NCI-H345 (cell line): ENCODE data around the gene CDK9.
"Not testable (repeated sequence)": the region's sequence is repeated elsewhere in the genome, so short reads cannot be mapped to it uniquely, and the experiment has no call there.

Experiments
- DNase-seq: peaks from one replicate; lab custom pipeline; 2025; lab: John Stamatoyannopoulos, UW

The CDK9 gene

GRCh38 chr9:127780126-127780885, 5.5 kb upstream of the CDK9 start:
- no peak for DNase-seq

DNA sequence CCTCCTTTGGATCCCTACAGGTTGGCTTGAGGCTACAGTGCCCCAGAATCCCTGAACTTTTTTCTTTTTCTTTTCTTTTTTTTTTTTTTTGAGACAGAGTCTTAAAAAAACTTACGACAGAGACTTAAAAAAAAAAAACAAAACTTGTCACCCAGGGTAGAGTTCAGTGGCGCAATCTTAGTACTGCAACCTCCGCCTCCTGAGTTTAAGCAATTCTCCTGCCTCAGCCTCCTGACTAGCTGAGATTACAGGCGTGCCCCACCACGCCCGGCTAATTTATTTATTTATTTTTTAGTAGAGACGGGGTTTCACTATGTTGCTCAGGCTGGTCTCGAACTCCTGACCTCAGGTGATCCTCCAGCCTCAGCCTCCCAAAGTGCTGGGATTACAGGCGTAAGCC, 4.9 kb upstream of the CDK9 start:
- DNase-seq: not testable (repeated sequence)

GRCh38 chr9:127781806-127782205, 4.0 kb upstream of the CDK9 start:
- DNase-seq: no peak

DNA sequence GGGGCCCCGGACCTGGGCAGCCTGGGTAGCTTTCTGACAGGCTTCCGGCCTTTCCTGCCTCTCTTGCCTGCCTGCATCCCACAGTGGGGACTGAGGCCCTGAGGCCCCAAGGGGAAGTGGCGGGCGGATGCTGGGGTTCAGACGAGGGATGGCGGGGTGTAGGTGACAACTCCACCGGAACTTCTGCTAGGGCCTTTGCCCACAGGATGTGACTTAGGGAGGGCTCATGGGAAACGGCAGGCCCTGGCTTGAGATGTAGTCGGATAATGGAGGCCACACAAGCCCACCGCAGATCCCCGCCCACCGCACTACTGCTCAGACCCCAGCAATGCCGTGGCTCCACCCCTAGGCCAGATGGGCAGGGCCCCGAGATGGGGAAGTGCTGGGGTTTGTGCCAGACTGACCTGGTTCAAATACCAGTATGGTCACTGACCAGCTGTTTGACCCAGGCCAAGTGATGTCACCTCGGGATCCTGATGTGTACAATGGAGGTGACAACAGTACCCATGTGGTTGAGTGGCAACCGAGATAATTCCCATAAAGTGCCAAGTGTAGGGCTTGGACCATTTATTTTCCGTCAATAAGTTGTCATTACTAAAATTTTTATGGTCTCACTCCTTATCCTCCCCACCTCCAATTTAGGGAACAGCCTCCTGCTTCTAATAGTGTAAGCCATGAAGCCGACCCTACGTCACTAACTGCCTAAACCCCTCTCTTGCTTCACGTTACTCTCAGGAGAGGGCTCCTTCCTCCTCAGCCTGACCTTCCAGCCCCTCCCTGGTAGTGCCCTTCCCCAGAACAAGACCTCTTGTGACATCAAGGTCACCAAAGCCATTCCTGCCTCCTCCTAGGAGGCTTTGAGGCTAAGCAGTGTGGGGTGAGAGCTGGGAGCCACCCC, 2.5 kb upstream of the CDK9 start:
- DNase-seq: no peak

GRCh38 chr9:127785023-127785932, 556 bp upstream of the CDK9 start:
- peak; percentile 88 for DNase-seq

GRCh38 chr9:127786773-127787104, 905 bp downstream of the CDK9 start:
- no peak for DNase-seq

GRCh38 chr9:127788337-127789011, 2.6 kb downstream of the CDK9 start:
- DNase-seq: no peak

DNA sequence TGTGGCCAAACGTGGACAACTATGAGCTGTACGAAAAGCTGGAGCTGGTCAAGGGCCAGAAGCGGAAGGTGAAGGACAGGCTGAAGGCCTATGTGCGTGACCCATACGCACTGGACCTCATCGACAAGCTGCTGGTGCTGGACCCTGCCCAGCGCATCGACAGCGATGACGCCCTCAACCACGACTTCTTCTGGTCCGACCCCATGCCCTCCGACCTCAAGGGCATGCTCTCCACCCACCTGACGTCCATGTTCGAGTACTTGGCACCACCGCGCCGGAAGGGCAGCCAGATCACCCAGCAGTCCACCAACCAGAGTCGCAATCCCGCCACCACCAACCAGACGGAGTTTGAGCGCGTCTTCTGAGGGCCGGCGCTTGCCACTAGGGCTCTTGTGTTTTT, 3.3 kb downstream of the CDK9 start:
- DNase-seq: no peak

- DNase-seq: no peak
Observed at GRCh38 chr9:127790094-127790855, 4.4 kb downstream of the CDK9 start.

- DNase-seq: no peak
Observed at GRCh38 chr9:127791085-127791484, 5.3 kb downstream of the CDK9 start.

- DNase-seq: no peak
Observed at GRCh38 chr9:127792417-127793031, 6.7 kb downstream of the CDK9 start.

- no peak for DNase-seq
Observed at GRCh38 chr9:127793093-127793708, 7.4 kb downstream of the CDK9 start.

GRCh38 chr9:127794001-127794791, 8.4 kb downstream of the CDK9 start:
- no peak for DNase-seq

DNA sequence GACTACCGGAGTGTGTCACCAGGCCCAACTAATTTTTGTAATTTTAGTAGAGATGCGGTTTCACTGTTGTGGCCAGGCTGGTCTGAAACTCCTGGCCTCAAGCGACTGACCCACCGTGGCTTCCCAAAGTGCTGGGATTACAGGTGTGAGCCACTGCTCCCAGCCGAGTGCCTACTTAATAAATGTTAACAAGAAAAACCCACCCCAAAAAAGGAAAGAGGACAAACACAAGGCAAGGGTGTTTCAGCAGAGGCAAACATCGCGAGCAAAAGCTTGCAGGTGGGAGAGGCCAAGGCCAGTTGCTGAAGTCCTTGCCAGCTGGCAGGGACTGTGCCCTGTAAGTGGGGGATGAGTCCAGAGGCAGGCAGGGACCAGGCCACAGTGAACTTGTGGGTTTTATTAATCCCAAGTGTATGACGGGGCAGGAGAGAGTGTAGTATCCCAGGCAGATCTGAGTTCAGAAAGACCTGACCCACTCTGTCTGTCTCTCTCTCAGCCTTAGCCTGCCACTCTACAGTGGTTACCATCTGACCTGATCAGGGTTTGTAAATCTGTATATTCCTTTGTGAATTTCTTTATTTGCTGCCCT, 10.5 kb downstream of the CDK9 start:
- DNase-seq: no peak

DNA sequence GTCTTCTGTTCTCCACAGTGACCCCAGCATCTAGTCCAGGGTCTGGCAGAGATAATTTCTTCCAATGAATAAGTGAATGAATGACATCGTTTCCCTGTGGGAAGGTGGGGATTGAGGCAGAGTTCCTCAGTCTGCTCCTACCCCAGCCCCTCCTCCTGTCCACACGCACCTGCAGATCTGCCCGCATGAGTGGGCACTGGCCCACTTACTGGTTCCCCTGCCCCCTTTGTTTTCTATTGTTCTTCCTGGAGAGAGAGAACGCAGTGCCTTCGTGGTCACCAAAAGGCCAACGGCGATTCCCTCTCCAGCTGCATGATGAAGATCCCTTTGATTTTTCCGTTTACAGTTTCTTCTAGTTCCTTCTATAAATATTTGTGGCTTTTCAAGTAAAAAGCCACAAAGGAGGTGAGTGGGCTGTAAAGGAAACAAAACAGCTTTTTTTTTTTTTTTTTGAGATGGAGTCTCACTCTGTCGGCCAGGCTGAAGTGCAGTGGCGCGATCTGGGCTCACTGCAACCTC, 11.1 kb downstream of the CDK9 start:
- DNase-seq: no peak

GRCh38 chr9:127801955-127802575, 16.2 kb downstream of the CDK9 start:
- no peak for DNase-seq

DNA sequence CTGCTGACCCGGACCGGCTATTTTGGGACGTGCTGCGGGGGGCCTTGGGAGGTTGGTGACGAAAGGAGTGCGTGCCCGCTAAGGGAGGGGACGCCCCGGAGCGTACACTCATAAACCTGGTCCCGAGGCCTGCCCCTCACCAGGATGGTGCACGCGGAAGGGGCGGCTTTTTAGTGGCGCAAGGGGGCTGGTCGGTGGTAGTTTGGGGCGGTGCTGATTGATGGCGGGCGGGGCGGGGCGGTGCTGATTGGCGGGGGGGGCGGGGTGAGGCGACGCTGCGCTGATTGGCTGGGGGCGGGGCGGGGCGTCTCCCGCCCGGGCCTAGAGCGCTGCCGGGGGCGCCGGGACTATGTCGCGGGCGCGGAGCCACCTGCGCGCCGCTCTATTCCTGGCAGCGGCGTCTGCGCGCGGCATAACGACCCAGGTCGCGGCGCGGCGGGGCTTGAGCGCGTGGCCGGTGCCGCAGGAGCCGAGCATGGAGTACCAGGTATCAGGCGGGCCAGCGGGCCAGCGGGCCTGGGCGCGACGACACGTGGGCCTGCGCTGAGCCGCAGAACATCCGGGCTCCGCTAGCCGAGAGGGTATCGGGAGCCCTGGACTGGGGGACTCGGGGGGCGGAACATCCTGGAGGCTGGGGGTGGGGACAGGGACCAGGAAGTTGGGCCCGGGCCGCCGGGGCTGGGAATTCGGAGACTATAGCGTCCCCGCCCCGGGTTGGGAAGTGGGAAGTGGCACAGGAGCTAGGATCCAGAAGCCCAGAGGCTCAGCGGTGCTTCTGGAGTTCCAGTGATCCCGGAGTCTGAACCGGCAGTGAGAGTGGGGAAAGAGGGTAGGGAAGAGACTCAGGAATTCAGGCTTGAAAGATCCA, 17.0 kb downstream of the CDK9 start, which contains the start of gene FPGS:
TSS of gene FPGS (plus strand) at position 307 of the 868 bp plus-strand sequence. CDS start at position 350, 43 bp downstream.
- peak; percentile 88 for DNase-seq
